Erythroblast (primary cell): Measurements from ENCODE around the gene RERE.

Source experiments
- DNase-seq, 2 experiments: peaks; one replicate each; lab custom pipeline; 2025; lab: John Stamatoyannopoulos, UW
- GATA1 ChIP-seq: IDR thresholded peaks from 2 replicates; pipeline ENCODE4 v1.6.1; 2011; ENCODE audit warnings: low read depth, mild to moderate bottlenecking, control low read depth, low read length, moderate library complexity
- POLR2A ChIP-seq: IDR thresholded peaks from 2 replicates; pipeline ENCODE4 v1.6.1; 2011; ENCODE audit warnings: mild to moderate bottlenecking, low read length

Gene RERE

DNA sequence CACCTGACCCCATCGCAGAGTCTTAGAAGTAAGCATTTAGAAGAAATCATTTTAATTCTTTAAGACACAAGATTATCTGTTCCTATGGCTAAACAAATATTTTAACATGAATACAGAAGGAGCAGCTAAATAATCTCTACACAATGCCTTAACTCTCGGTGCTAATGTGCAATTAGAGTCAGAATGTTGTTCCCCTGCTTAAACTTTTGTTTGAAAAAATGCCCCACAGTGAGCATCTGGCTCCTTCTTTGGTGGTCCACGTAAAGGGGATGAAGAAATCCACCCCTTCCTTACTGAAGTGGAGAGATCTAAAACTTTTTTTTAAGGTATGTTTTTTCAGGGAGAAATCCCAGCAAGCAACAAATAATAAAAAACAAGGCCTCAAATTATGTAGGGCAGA, 444.3 kb downstream of the RERE start:
- TF ChIP-seq GATA1: no peak
- DNase-seq: no peak

DNA sequence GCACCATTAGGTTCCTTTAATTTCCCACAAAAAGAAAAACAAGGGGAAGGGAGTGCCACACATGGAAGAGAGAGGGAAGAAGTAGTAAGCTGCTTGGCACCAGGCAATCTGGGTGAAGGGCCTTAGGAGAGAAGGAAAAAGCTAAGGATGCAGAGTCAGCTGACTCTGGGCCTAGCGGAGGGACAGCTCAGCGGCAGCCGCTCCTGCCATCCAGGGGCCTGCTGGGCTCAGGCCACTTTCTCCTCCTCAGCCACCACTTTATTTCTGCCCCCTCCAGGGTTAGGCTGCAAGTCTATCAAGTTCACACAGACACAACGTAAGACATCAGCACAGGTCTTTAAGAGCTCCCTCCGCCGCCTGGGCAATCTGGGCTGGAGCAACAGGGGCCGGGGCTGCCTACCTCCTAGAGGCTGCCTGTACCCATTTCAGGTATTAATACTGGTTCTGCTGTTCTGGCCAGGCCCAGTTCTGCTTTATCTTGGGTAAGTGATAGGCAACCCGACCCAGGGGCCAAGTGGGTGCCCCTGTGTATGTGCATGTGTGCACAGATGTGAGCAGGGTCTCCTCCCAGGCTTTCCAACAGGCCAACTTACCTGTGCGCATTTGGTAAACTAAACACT, 446.0 kb downstream of the RERE start:
- TF ChIP-seq POLR2A (no peak), GATA1 (no peak)
- DNase-seq: no peak

DNA sequence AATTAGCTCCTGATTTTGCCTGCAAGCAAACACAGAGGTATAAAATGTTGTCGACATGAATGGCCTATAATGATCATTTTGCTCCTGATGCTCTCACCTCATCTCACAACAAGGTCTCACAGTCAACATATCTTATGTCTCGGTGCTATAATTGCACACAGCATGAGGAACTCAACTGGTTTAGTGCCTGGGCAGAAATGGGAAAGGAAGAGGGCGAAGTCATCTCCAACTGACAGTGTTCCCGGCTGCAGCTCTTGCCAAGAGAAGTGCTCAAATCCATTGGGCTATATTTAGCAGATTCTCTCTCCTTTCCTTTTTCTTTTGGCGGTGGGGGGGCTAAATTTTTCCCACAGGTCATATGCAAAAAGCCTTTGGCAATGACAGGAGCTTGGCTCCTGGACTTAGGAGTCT, 446.5 kb downstream of the RERE start:
- TF ChIP-seq GATA1: no peak
- no peak for TF ChIP-seq POLR2A
- DNase-seq: no peak

DNA sequence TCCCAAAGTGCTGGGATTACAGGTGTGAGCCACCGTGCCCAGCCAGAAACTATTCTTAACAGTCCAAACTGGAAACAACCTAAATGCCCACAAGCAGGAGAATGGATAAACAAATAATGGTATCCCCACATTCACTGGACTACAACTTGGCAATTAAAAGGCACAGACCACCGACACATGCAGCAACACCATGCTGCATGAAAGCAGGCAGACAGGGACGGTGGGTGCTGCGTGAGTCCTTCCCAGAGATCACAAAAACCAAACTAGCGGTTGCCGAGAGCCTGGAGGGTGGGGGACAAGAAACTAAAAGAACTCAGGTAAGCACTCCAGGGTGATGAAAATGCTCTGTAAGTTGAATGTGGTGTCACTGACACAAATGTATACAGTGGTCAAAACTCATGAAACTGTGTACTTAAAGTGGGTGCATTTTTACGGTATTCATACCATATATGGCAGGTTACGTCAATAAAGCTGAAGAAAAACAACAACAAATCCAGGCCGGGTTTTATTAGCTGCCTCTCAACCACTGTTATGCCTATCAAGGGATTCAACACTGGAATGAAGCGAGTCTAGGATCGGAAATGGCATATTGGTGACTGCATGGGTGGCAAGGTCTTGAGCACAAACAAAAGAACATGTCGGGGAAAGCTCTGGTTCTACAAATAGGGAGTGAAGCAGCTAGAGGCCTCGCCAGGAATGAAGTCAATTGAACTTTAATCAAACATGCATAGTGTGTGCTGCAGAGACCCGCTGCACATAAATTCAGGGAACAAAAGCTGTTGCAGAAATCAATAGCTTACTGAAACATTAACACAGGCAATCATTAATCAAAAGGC, 447.2 kb downstream of the RERE start:
- TF ChIP-seq POLR2A: no peak
- DNase-seq: no peak

DNA sequence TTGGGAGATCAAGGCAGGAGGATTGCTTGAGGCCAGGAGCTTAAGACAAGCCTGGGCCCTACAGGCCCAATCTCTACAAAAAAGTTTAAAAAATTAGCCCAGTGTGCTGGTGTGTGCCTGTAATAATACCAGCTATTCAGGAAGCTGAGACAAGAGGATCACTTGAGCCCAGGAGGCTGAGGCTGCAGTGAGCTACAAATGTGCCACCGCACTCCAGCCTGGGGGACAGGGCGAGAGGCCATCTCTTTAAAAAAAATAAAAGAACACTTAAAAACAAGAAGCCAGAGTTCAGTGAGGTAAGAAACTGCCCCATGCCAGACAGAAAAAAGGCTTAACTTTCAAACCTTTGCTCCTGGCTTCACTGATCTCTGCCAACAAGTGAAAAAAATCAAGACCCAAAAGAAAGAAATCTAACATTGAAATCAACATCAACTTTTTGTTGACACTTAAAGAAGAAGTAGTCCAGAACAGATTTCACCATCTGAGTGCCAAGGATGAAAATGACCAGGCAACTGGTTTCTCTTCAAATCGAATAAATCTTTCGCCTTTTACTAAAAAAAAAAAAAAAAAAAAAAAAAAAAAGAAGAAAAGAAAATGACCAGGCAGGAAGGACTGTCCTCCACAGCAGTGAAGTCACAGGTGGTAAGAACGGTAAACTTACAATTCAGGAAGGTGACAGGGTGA, 448.3 kb downstream of the RERE start:
- no peak for DNase-seq
- TF ChIP-seq POLR2A (no peak), GATA1 (no peak)

DNA sequence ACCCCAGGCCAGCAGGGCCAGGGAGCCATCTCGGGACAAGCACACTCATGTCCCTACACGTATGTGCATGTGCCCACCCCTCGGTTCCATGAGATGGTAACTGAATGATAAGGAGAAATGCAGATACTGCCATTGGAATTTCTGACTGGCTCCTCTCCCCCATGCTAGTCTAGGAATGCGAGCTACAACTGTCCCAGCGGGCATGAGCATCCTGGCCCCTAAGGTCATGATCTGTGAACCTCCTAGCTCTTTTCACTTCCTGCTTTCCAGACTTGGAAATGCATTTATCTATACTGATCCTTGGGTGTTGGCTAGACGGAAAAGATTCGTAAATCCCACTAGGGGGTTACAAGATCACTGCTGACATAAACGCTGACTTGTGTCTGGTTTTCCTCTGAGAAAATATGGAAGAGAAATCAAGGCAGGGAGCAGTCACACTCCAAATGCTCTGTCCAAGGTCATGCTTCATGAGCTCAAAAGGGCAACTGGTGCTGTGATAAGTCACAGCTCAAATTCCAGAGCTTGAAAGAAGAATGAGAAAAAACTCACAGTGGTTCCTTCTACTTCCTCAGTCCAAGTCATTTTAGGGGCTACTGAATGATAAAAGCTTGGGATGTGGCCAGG, 449.8 kb downstream of the RERE start:
- TF ChIP-seq GATA1: no peak
- TF ChIP-seq POLR2A: no peak
- no peak for DNase-seq

DNA sequence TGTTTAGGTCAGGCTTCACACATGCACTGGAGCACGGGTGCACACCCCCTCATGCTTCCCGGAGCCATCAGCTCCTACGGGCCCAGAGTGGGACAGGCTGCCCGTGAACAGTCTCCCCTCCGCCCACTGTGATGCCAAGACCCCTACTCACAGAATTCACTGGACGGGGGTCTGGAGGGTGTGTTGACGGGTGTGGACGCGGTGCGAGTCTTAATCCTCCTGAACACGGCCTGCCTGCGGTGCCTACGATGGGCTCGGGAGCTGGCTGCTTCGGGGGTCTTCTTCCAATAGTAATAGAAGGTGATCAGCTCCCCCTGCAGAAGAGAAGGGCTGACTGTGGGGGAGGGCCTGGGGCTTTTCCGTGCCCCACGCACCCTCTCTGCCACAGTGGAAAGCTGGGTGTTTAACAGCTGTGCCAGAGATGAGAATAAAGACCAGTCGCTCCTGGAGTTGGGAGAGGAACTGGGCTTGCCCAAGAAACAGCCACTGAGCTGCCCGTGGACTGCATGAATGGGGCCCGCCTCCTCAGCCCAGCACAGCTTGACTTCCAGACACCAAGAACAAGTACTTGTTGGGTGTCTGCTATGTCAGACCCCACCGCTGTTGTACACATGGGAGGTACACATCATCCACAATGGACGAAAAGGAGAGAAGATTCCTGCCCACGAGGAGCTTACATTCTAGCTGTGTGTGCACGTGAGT, 451.6 kb downstream of the RERE start:
- no peak for DNase-seq
- TF ChIP-seq GATA1 (no peak), POLR2A (no peak)

DNA sequence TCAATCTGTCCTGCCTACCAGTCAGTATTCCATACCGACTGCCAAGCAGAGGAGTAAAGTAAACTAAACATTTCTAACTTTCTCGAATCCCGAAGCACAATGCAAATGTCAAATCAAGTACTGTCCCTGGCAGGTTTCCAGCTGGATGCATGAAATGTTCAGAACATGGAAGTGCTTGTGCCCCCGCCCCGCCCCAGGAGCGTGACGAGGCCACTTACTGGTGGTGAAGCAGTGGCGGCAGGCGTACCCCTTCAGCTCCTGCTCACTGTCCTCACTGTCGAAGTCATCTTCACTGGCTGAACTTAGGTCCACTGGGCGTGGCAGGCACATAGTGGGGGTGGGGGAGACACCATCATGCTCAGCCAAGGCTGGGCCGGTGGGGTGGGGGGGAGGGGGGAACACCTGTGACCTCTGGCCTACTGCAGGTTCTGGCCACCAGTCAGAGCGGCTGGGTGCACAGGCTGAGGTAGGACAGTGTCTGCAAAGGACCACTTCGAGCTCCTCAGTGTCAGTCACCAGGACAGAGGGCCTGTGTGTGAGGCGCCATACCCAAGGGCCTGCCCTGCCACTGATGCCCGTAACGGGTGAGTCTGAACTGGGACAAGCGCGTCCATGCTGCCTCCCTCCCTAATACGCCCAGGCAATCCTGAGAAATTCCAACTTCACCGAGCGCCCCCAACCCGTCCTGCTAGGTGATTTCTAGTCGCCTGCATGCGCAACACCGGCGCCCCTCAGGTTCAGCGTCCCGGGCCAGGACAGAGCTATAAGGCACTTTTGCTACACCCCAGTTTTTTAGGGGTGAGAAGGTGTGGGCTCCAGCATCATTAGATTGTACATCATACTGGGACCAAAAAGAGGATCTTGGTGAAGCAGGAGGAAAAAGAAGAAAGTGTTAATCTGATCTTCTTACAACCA, 452.7 kb downstream of the RERE start:
- DNase-seq: no peak
- TF ChIP-seq GATA1: no peak
- TF ChIP-seq POLR2A: no peak

DNA sequence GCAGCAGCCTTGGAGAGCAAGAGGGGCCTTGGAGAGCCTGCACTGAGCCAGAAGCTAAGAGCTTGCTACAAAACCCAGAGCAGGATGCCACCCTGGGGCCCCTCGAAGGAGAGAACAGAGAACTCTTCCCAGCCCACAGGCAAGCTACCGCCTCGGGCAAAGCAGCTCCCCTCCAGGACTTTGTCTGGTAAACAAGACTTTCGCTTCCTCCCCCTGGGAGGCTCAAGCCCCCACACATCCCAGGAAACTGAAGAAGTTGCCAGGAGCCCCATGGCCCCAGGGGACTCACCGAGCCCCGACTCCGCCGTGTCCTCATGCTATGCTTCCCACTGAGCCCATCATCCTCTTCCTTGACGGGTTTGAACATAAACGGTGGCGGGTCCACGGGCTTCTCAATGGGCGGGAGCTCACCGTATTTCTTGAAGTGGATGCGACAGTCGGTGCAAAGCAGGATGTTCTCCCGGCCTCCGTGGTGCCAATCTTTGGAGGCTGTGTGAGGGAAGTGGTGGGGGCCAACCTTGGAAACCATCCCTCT, 453.6 kb downstream of the RERE start:
- DNase-seq: no peak
- TF ChIP-seq POLR2A (no peak), GATA1 (no peak)

DNA sequence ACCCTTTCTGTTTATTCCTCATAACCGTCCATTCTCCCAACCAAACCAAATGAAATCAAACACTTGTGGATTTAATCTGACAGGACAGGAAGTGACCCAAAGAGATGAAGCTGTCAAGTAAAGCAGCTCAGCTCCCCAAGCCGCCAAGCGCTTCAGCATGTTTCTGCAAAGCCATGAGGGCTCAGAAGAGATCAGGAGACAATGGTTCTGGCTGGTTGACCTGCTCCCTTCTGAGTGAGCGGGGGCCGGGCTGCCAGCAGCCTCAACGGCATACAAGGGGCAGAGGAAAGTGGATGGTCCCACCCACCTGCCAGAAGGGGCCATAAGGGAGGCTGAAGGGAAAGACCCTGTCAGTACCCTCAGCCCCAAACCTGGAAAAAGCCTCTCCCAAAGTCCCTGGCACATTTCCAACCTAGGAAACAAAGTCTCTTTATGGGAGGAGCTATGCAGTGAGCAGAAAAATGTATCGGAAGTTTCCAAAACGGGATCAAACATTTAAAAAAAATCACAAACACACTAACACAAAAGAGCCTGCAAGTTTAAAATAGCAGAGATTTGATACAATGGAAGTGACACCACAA, 454.2 kb downstream of the RERE start:
- no peak for TF ChIP-seq GATA1
- TF ChIP-seq POLR2A: no peak
- no peak for DNase-seq

DNA sequence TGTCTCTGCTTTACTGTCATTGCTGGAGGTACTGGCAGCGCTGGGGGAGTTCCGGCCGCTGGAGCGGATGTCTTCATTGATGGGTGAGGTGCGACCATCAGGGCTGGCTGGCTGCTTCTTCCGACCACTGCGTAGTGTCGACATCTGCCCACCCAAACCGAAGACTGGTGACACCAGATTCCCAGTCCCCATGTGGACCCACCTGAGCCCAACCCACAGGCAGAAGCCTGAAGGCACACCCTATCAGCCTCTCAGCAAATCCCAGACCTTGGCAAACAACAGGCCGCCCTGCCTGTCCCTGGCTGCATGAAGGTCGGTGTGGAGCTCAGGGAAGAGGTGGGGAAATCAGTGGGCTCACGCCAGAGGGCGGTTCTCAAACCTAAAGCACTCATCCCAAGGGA, 454.7 kb downstream of the RERE start:
- DNase-seq: no peak
- TF ChIP-seq POLR2A (no peak), GATA1 (no peak)
